Nephron (organoid): Measurements from ENCODE around the gene XXYLT1.

Experiments
- H3K27ac Mint-ChIP-seq, 3 experiments: 2 replicates each; pipeline ENCODE4 v1.8.0; 2020; ENCODE audit warnings: mixed read lengths in 3 of 3, mild to moderate bottlenecking in 2 of 3, moderate library complexity in 1 of 3
- H3K27me3 Mint-ChIP-seq: 2 replicates; pipeline ENCODE4 v1.8.0; 2021; ENCODE audit warnings: low read depth, mild to moderate bottlenecking, moderate library complexity, mixed read lengths
- H3K36me3 Mint-ChIP-seq: 2 replicates; pipeline ENCODE4 v1.8.0; 2020; ENCODE audit warnings: low read depth, mixed read lengths
- H3K4me1 Mint-ChIP-seq: 2 replicates; pipeline ENCODE4 v1.8.0; 2020; ENCODE audit warnings: mixed read lengths
- H3K4me3 Mint-ChIP-seq, 3 experiments: 2 replicates each; pipeline ENCODE4 v1.8.0; 2020; ENCODE audit warnings: mild to moderate bottlenecking in 3 of 3, mixed read lengths in 3 of 3, moderate library complexity in 2 of 3
- H3K9me3 Mint-ChIP-seq: 2 replicates; pipeline ENCODE4 v1.8.0; 2020; ENCODE audit warnings: mixed read lengths
- CTCF ChIP-seq, 3 experiments: fragments of 200-600 bp; sonication (generic); IDR thresholded peaks; one replicate each; pipeline ENCODE4 v1.5.0; 2021; ENCODE audit warnings: antibody characterized with exemption in 3 of 3; ENCODE audit not compliant: unreplicated experiment in 3 of 3

The XXYLT1 gene

GRCh38 chr3:195162033-195162669, 108.8 kb downstream of the XXYLT1 start:
- Mint-ChIP-seq H3K36me3 (no peaks in the 10 kb centered on the region), H3K27ac (peak overlapping the region; percentile 65 to 92 (median 85)), H3K4me1 (peaks cover 60% of the 10 kb centered on the region), H3K4me3 (no peak overlapping the region), H3K9me3 (no peaks in the 10 kb centered on the region), H3K27me3 (no peaks in the 10 kb centered on the region)
- no peak for TF ChIP-seq CTCF (IDR thresholded peaks at IDR 0.05; ENCODE audit: unreplicated experiment in 3 of 3)

- no peaks in the 10 kb centered on the region for H3K9me3 Mint-ChIP-seq
- H3K27me3 Mint-ChIP-seq, result no peaks in the 10 kb centered on the region
- peaks cover 69% of the 10 kb centered on the region for H3K4me1 Mint-ChIP-seq
- no peak for TF ChIP-seq CTCF (IDR thresholded peaks at IDR 0.05; ENCODE audit: unreplicated experiment in 3 of 3)
- H3K4me3 Mint-ChIP-seq, result no peak overlapping the region
- H3K27ac Mint-ChIP-seq, result peak overlapping the region in 1 of 3 experiments; percentile 36
- peaks cover 3% of the 10 kb centered on the region for H3K36me3 Mint-ChIP-seq
Observed at GRCh38 chr3:195160908-195161434, 110.0 kb downstream of the XXYLT1 start.

GRCh38 chr3:195160257-195160898, 110.6 kb downstream of the XXYLT1 start:
- Mint-ChIP-seq H3K4me3 (no peak overlapping the region), H3K9me3 (no peaks in the 10 kb centered on the region), H3K36me3 (peaks cover 3% of the 10 kb centered on the region), H3K27me3 (no peaks in the 10 kb centered on the region), H3K27ac (peak overlapping the region; percentile 26 to 71 (median 36)), H3K4me1 (peaks cover 75% of the 10 kb centered on the region)
- no peak for TF ChIP-seq CTCF (IDR thresholded peaks at IDR 0.05; ENCODE audit: unreplicated experiment in 3 of 3)

GRCh38 chr3:195159814-195160165, 111.2 kb downstream of the XXYLT1 start:
- peaks cover 81% of the 10 kb centered on the region for H3K4me1 Mint-ChIP-seq
- peak overlapping the region; percentile 26 to 71 (median 36) for H3K27ac Mint-ChIP-seq
- H3K36me3 Mint-ChIP-seq, result peaks cover 3% of the 10 kb centered on the region
- TF ChIP-seq CTCF (IDR thresholded peaks at IDR 0.05; ENCODE audit: unreplicated experiment in 3 of 3), result no peak
- no peaks in the 10 kb centered on the region for H3K9me3 Mint-ChIP-seq
- no peaks in the 10 kb centered on the region for H3K27me3 Mint-ChIP-seq
- H3K4me3 Mint-ChIP-seq, result no peak overlapping the region

- Mint-ChIP-seq H3K27me3 (no peaks in the 10 kb centered on the region), H3K4me3 (no peak overlapping the region), H3K36me3 (peaks cover 3% of the 10 kb centered on the region), H3K27ac (peak overlapping the region; percentile 36 to 71 (median 38)), H3K4me1 (peaks cover 86% of the 10 kb centered on the region), H3K9me3 (no peaks in the 10 kb centered on the region)
- no peak for TF ChIP-seq CTCF (IDR thresholded peaks at IDR 0.05; ENCODE audit: unreplicated experiment in 3 of 3)
Observed at GRCh38 chr3:195159117-195159813, 111.7 kb downstream of the XXYLT1 start.
